ENCODE measurements around the gene RNF181. TPM values are rescaled to one million over a fixed set of nuclear protein-coding genes. Genes with fewer than 3 reads are reported as not detected.

Gene RNF181
- total RNA-seq, 1 donor from 2014 or later, result 89.2 TPM

- H3K4me3 ChIP-seq, result no peak overlapping the region
- intact Hi-C loops (cut with micrococcal nuclease), result no loop called here
- no peaks in the 10 kb centered on the region for H3K9me3 ChIP-seq (replicated peaks)
- H3K27ac ChIP-seq (replicated peaks), result no peak overlapping the region
- no peaks in the 10 kb centered on the region for H3K27me3 ChIP-seq (ENCODE audit: low read depth)
- DNase-seq, result no peak
- TF ChIP-seq CTCF (IDR thresholded peaks at IDR 0.05; ENCODE audit: borderline replicate concordance), result no peak
- H3K36me3 ChIP-seq, result peaks cover 97% of the 10 kb centered on the region
- H3K4me1 ChIP-seq, result peaks cover 6% of the 10 kb centered on the region
These were observed 35.8 kb downstream of the RNF181 start for GRCh38 chr2:85631316-85631715.

GRCh38 chr2:85635011-85635410, 39.5 kb downstream of the RNF181 start:
- intact Hi-C loops (cut with micrococcal nuclease), result loop anchor here (5.0 kb wide), 1 partner anchor 182 kb away; no protein-coding TSS in a partner anchor
- Histone ChIP-seq H3K27ac (replicated peaks) (no peak overlapping the region), H3K4me1 (peaks cover 10% of the 10 kb centered on the region), H3K9me3 (replicated peaks) (no peaks in the 10 kb centered on the region), H3K27me3 (ENCODE audit: low read depth) (no peaks in the 10 kb centered on the region), H3K36me3 (peaks cover 95% of the 10 kb centered on the region), H3K4me3 (no peak overlapping the region)
- TF ChIP-seq CTCF (IDR thresholded peaks at IDR 0.05; ENCODE audit: borderline replicate concordance), result no peak
- DNase-seq, result no peak

GRCh38 chr2:85635636-85636035, 40.1 kb downstream of the RNF181 start:
- no peak overlapping the region for H3K4me3 ChIP-seq
- H3K27ac ChIP-seq (replicated peaks), result no peak overlapping the region
- no peaks in the 10 kb centered on the region for H3K27me3 ChIP-seq (ENCODE audit: low read depth)
- no peak for TF ChIP-seq CTCF (IDR thresholded peaks at IDR 0.05; ENCODE audit: borderline replicate concordance)
- peaks cover 10% of the 10 kb centered on the region for H3K4me1 ChIP-seq
- DNase-seq, result no peak
- H3K36me3 ChIP-seq, result peaks cover 95% of the 10 kb centered on the region
- H3K9me3 ChIP-seq (replicated peaks), result no peaks in the 10 kb centered on the region
- intact Hi-C loops (cut with micrococcal nuclease), result loop anchor here (5.0 kb wide), 1 partner anchor 182 kb away; no protein-coding TSS in a partner anchor

- peaks cover 100% of the 10 kb centered on the region for H3K36me3 ChIP-seq
- no peak for DNase-seq
- H3K4me1 ChIP-seq, result peaks cover 2% of the 10 kb centered on the region
- no peaks in the 10 kb centered on the region for H3K27me3 ChIP-seq (ENCODE audit: low read depth)
- TF ChIP-seq CTCF (IDR thresholded peaks at IDR 0.05; ENCODE audit: borderline replicate concordance), result no peak
- H3K4me3 ChIP-seq, result no peak overlapping the region
- intact Hi-C loops (cut with micrococcal nuclease), result loop anchor here (10.0 kb wide), 1 partner anchor 62 kb away; no protein-coding TSS in a partner anchor
- H3K9me3 ChIP-seq (replicated peaks), result no peaks in the 10 kb centered on the region
- H3K27ac ChIP-seq (replicated peaks), result no peak overlapping the region
These were observed 47.2 kb downstream of the RNF181 start for GRCh38 chr2:85642725-85643124.

- no peaks in the 10 kb centered on the region for H3K9me3 ChIP-seq (replicated peaks)
- no peak overlapping the region for H3K4me3 ChIP-seq
- H3K36me3 ChIP-seq, result peaks cover 100% of the 10 kb centered on the region
- TF ChIP-seq CTCF (IDR thresholded peaks at IDR 0.05; ENCODE audit: borderline replicate concordance), result no peak
- no peak overlapping the region for H3K27ac ChIP-seq (replicated peaks)
- intact Hi-C loops (cut with micrococcal nuclease), result loop anchor here (10.0 kb wide), 1 partner anchor 60 kb away; no protein-coding TSS in a partner anchor
- H3K4me1 ChIP-seq, result peaks cover 15% of the 10 kb centered on the region
- H3K27me3 ChIP-seq (ENCODE audit: low read depth), result no peaks in the 10 kb centered on the region
- DNase-seq, result no peak
These were observed 49.4 kb downstream of the RNF181 start for GRCh38 chr2:85644909-85645308.
